ENCODE data around the gene CEP135.
A peak's percentile ranks its signal among the peaks of the same experiment; 100 is the strongest.

CEP135 gene

GRCh38 chr4:55948726-55949481 is at the start of gene CEP135:
TSS of gene CEP135 (plus strand) at chr4:55948945. CDS start at chr4:55952131, 3,186 bp downstream.
- DNase-seq, result peak; percentile 93
- H3F3A ChIP-seq (ENCODE audit: insufficient read depth, low read length), result peaks cover 34% of the 10 kb centered on the region
- H3K36me3 ChIP-seq (replicated peaks; ENCODE audit: insufficient read depth, low read length), result no peaks in the 10 kb centered on the region
- peak within 1 kb of the TSS; percentile 67 for H2AFZ ChIP-seq (ENCODE audit: low read length)
- peak; percentile 91 for TF ChIP-seq CTCF (IDR thresholded peaks at IDR 0.05; ENCODE audit: low read length)
- TF ChIP-seq EZH2 (optimal IDR thresholded peaks at IDR 0.05; ENCODE audit: low read depth, low read length), result no peak
- H4K20me1 ChIP-seq (ENCODE audit: insufficient read depth, low read length), result no peaks in the 10 kb centered on the region
- H3K27me3 ChIP-seq (replicated peaks; ENCODE audit: insufficient read depth, low read length), result no peaks in the 10 kb centered on the region
- H3K9me3 ChIP-seq (replicated peaks; ENCODE audit: insufficient read depth, low read length), result no peaks in the 10 kb centered on the region
- peaks cover 39% of the 10 kb centered on the region for H3K79me2 ChIP-seq (ENCODE audit: low read length)
- H3K27ac ChIP-seq (ENCODE audit: low read length), result peak within 1 kb of the TSS; percentile 94
- no peaks in the 10 kb centered on the region for H3K9me2 ChIP-seq (replicated peaks; ENCODE audit: insufficient read depth, low read length)
- peak within 1 kb of the TSS; percentile 94 for H3K4me2 ChIP-seq (ENCODE audit: low read depth, low read length)
- peaks cover 18% of the 10 kb centered on the region for H3K4me1 ChIP-seq (ENCODE audit: low read length)
- H3K9ac ChIP-seq (ENCODE audit: low read length), result peak within 1 kb of the TSS; percentile 93
- H3K4me3 ChIP-seq (ENCODE audit: low read length), result peak within 1 kb of the TSS; percentile 90

GRCh38 chr4:55902677-55903076 is 46.1 kb upstream of the CEP135 start:
- Histone ChIP-seq H3K4me1 (ENCODE audit: low read length) (no peaks in the 10 kb centered on the region), H3F3A (ENCODE audit: insufficient read depth, low read length) (no peaks in the 10 kb centered on the region), H3K79me2 (ENCODE audit: low read length) (no peaks in the 10 kb centered on the region), H3K9me3 (replicated peaks; ENCODE audit: insufficient read depth, low read length) (no peaks in the 10 kb centered on the region), H3K4me2 (ENCODE audit: low read depth, low read length) (no peak overlapping the region), H3K36me3 (replicated peaks; ENCODE audit: insufficient read depth, low read length) (no peaks in the 10 kb centered on the region; the same call in 1 of the 2 replicates), H2AFZ (ENCODE audit: low read length) (no peak overlapping the region), H3K27me3 (replicated peaks; ENCODE audit: insufficient read depth, low read length) (no peaks in the 10 kb centered on the region), H3K9me2 (replicated peaks; ENCODE audit: insufficient read depth, low read length) (no peaks in the 10 kb centered on the region), H3K4me3 (ENCODE audit: low read length) (no peak overlapping the region), H3K9ac (ENCODE audit: low read length) (no peak overlapping the region), H3K27ac (ENCODE audit: low read length) (no peak overlapping the region), H4K20me1 (ENCODE audit: insufficient read depth, low read length) (no peaks in the 10 kb centered on the region)
- no peak for TF ChIP-seq CTCF (IDR thresholded peaks at IDR 0.05; ENCODE audit: low read length)
- TF ChIP-seq EZH2 (optimal IDR thresholded peaks at IDR 0.05; ENCODE audit: low read depth, low read length), result no peak
- TF ChIP-seq EZH2phosphoT487 (IDR thresholded peaks at IDR 0.05; ENCODE audit: low read length), result no peak
- no peak for DNase-seq

- no peak overlapping the region for H3K4me3 ChIP-seq (ENCODE audit: low read length)
- DNase-seq, result no peak
- no peak overlapping the region for H3K9ac ChIP-seq (ENCODE audit: low read length)
- no peaks in the 10 kb centered on the region for H4K20me1 ChIP-seq (ENCODE audit: insufficient read depth, low read length)
- H3K36me3 ChIP-seq (replicated peaks; ENCODE audit: insufficient read depth, low read length), result no peaks in the 10 kb centered on the region; the same call in 1 of the 2 replicates
- H3K79me2 ChIP-seq (ENCODE audit: low read length), result no peaks in the 10 kb centered on the region
- H3K9me2 ChIP-seq (replicated peaks; ENCODE audit: insufficient read depth, low read length), result no peaks in the 10 kb centered on the region
- H3K27ac ChIP-seq (ENCODE audit: low read length), result no peak overlapping the region
- no peaks in the 10 kb centered on the region for H3K4me1 ChIP-seq (ENCODE audit: low read length)
- no peak overlapping the region for H3K4me2 ChIP-seq (ENCODE audit: low read depth, low read length)
- H2AFZ ChIP-seq (ENCODE audit: low read length), result no peak overlapping the region
- H3K9me3 ChIP-seq (replicated peaks; ENCODE audit: insufficient read depth, low read length), result no peaks in the 10 kb centered on the region
- no peaks in the 10 kb centered on the region for H3K27me3 ChIP-seq (replicated peaks; ENCODE audit: insufficient read depth, low read length)
- no peaks in the 10 kb centered on the region for H3F3A ChIP-seq (ENCODE audit: insufficient read depth, low read length)
- TF ChIP-seq CTCF (IDR thresholded peaks at IDR 0.05; ENCODE audit: low read length) (no peak), EZH2 (optimal IDR thresholded peaks at IDR 0.05; ENCODE audit: low read depth, low read length) (no peak), EZH2phosphoT487 (IDR thresholded peaks at IDR 0.05; ENCODE audit: low read length) (no peak)
Observed at GRCh38 chr4:55903577-55903976, 45.2 kb upstream of the CEP135 start.
